ENCODE results near the gene TCF4.

TCF4 gene

GRCh38 chr18:55588111-55588869 is at the start of gene TCF4:
TCF4 (minus strand) TSS chr18:55588192; CDS start chr18:55587116, 1,076 bp downstream.
- peak; percentile 64 for DNase-seq (ENCODE audit: low read depth, low spot score)
- peak within 1 kb of the TSS; percentile 79 for H3K4me3 ChIP-seq (ENCODE audit: low read depth, low read length)
- in situ Hi-C loops (cut with HindIII; ENCODE audit: low sequenced_read_pairs) = no loop called here
- TF ChIP-seq CTCF (IDR thresholded peaks at IDR 0.05; ENCODE audit: low read depth, low read length) = no peak

- no peak for TF ChIP-seq CTCF (IDR thresholded peaks at IDR 0.05; ENCODE audit: low read depth, low read length)
- in situ Hi-C loops (cut with HindIII; ENCODE audit: low sequenced_read_pairs) = no loop called here
- H3K4me3 ChIP-seq (ENCODE audit: low read depth, low read length) = no peak overlapping the region
- no peak for DNase-seq (ENCODE audit: low read depth, low spot score)
These were observed 49.2 kb upstream of the TCF4 start for GRCh38 chr18:55637204-55637603.

GRCh38 chr18:55635439-55635838 is 47.4 kb upstream of the TCF4 start:
- H3K4me3 ChIP-seq (ENCODE audit: low read depth, low read length) = no peak overlapping the region
- no peak for TF ChIP-seq CTCF (IDR thresholded peaks at IDR 0.05; ENCODE audit: low read depth, low read length)
- DNase-seq (ENCODE audit: low read depth, low spot score) = no peak
- in situ Hi-C loops (cut with HindIII; ENCODE audit: low sequenced_read_pairs) = no loop called here

GRCh38 chr18:55634545-55634944 is 46.6 kb upstream of the TCF4 start:
- peak; percentile 64 for DNase-seq (ENCODE audit: low read depth, low spot score)
- no peak overlapping the region for H3K4me3 ChIP-seq (ENCODE audit: low read depth, low read length)
- in situ Hi-C loops (cut with HindIII; ENCODE audit: low sequenced_read_pairs) = no loop called here
- no peak for TF ChIP-seq CTCF (IDR thresholded peaks at IDR 0.05; ENCODE audit: low read depth, low read length)

- DNase-seq (ENCODE audit: low read depth, low spot score) = peak; percentile 40
- in situ Hi-C loops (cut with HindIII; ENCODE audit: low sequenced_read_pairs) = no loop called here
These were observed 45.0 kb upstream of the TCF4 start for GRCh38 chr18:55633032-55633431.

GRCh38 chr18:55629133-55629532 is 41.1 kb upstream of the TCF4 start:
- H3K4me3 ChIP-seq (ENCODE audit: low read depth, low read length) = no peak overlapping the region
- no peak for DNase-seq (ENCODE audit: low read depth, low spot score)
- in situ Hi-C loops (cut with HindIII; ENCODE audit: low sequenced_read_pairs) = no loop called here
- no peak for TF ChIP-seq CTCF (IDR thresholded peaks at IDR 0.05; ENCODE audit: low read depth, low read length)

More at GRCh38 chr18:55633032-55633431, 45.0 kb upstream of the TCF4 start:
- TF ChIP-seq CTCF (IDR thresholded peaks at IDR 0.05; ENCODE audit: low read depth, low read length) = no peak
- no peak overlapping the region for H3K4me3 ChIP-seq (ENCODE audit: low read depth, low read length)

Measured in astrocyte of the spinal cord (primary cell).